ENCODE results near the gene RPL28. TPM values are rescaled to one million over a fixed set of nuclear protein-coding genes. Genes with fewer than 3 reads are reported as not detected.
"Not testable (repeated sequence)": the region's sequence is repeated elsewhere in the genome, so short reads cannot be mapped to it uniquely, and the experiment has no call there.

Gene RPL28
- total RNA-seq, 1 donor, result 829 TPM

GRCh38 chr19:55398200-55398925 is 12.6 kb downstream of the RPL28 start:
- DNase-seq (ENCODE audit: low read depth), result no peak
- TF ChIP-seq CTCF (IDR thresholded peaks at IDR 0.05; ENCODE audit: insufficient read depth, low read length), result no peak
- H3K4me3 ChIP-seq (ENCODE audit: low read depth, low read length), result no peak overlapping the region

GRCh38 chr19:55400281-55401087 is 14.8 kb downstream of the RPL28 start:
- TF ChIP-seq CTCF (IDR thresholded peaks at IDR 0.05; ENCODE audit: insufficient read depth, low read length), result no peak
- no peak for DNase-seq (ENCODE audit: low read depth)

GRCh38 chr19:55401390-55401789 is 15.7 kb downstream of the RPL28 start:
- DNase-seq (ENCODE audit: low read depth); H3K4me3 ChIP-seq (ENCODE audit: low read depth, low read length): not testable (repeated sequence)

More at GRCh38 chr19:55400281-55401087, 14.8 kb downstream of the RPL28 start:
- no peak overlapping the region for H3K4me3 ChIP-seq (ENCODE audit: low read depth, low read length)

- no peak for DNase-seq (ENCODE audit: low read depth)
- H3K4me3 ChIP-seq (ENCODE audit: low read depth, low read length), result no peak overlapping the region
- TF ChIP-seq CTCF (IDR thresholded peaks at IDR 0.05; ENCODE audit: insufficient read depth, low read length), result no peak
Measured at GRCh38 chr19:55402509-55402908, 16.8 kb downstream of the RPL28 start.

DNA sequence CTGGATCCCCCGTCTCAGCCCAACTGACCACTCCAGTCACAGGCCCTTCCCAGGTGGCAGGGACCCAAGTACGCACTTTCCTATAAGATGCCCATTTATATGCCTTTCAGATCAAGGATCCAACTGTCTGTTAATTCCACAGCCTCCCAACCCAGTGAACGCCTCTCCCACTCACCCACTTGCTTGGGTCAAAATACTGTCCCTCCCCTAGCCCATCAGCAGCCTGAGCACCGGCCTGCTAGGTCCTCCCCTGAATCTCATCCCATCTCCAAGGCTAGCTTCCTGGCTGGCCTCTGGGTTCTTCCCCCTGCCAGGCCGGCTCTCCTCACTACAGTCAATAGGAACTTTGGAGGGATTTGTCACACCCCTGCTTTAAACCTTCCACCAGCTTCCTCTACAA is 19.9 kb downstream of the RPL28 start:
- no peak for DNase-seq (ENCODE audit: low read depth)
- TF ChIP-seq CTCF (IDR thresholded peaks at IDR 0.05; ENCODE audit: insufficient read depth, low read length), result no peak
- H3K4me3 ChIP-seq (ENCODE audit: low read depth, low read length), result peak overlapping the region; percentile 88

DNA sequence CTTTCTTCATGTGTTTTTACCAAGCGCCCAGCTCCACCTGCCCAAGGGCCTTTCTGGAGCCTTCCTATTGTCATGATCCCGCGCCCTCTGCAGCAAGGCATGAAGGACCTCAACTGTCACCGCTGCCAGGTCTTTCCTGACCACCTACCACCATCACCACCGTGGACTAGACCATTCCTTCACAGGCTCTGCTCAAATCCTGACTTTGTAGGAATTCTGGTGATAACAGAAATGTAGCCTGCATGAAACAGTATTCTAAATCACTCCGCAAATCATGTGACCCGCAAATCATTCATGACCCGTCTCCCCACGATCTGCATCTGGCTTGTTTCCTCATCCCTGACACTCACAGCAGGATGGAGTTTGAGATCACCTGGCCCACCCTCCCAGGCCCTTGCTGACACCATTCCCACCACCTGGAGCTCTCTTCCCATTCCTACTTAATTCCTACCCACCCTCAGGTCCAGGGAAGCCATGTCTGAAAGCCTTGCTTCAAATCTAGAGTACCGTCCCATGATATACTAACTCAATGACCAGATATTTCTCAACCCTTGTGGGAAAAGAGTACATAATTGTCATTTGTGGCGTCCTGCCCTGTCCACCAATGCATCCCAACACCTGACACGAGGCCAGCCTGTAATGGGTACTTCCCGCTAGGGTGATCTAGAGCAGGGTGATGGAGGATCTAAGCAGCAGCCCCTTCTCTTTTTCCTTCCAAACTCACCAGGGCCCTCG is 20.5 kb downstream of the RPL28 start:
- peak overlapping the region; percentile 88 for H3K4me3 ChIP-seq (ENCODE audit: low read depth, low read length)
- no peak for DNase-seq (ENCODE audit: low read depth)
- TF ChIP-seq CTCF (IDR thresholded peaks at IDR 0.05; ENCODE audit: insufficient read depth, low read length), result no peak
